GM21381 (cell line): ENCODE data around the gene PDCD7.

ENCODE experiments used
- ATAC-seq: cut with Tn5 transposase; IDR thresholded peaks from one replicate; pipeline ENCODE4 v1.9.1; 2021; ENCODE audit warnings: mild to moderate bottlenecking, moderate library complexity; ENCODE audit not compliant: unreplicated experiment

PDCD7 gene

DNA sequence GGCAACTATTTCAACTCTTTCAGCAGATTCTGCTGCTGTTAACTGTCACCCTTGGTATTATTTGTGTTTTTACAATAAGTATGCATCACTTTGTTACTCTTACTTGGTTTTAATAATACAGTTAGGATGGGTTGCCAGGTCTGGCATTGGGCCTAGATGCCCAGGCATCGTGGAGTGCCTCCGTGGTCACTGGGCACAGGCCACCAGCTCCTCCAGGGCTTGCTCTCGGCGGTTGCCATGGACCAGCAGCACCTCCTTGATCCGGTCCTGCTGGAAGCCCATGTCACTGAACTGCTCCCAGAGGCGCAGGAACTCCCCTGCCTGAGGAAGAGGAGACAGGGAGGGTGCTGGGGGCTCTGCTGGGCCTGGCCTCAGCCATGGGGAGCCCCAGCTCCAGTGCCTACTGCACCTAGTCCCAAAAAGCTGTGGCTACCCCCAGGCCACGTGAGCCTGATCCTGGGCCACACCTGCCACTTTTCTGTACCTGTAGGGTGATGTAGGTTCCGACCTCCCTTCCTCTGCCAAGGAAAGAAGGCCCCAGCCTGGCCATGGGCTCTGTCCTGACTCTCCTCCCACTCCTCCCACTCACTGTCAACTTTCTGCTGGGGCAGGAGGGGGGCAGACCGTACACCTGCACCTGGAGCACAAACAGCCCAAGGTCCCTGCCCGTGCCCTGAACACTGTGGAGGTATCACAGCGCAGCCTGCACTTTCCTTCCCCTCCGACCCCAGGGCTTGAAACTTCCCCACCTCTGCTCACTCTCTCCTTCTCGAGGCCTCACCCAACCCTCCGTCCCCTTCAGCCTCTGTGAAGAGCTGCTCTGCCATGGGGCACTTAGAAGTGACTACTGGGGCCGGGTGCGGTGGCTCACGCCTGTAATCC, 40.5 kb downstream of the PDCD7 start:
- ATAC-seq: no peak

DNA sequence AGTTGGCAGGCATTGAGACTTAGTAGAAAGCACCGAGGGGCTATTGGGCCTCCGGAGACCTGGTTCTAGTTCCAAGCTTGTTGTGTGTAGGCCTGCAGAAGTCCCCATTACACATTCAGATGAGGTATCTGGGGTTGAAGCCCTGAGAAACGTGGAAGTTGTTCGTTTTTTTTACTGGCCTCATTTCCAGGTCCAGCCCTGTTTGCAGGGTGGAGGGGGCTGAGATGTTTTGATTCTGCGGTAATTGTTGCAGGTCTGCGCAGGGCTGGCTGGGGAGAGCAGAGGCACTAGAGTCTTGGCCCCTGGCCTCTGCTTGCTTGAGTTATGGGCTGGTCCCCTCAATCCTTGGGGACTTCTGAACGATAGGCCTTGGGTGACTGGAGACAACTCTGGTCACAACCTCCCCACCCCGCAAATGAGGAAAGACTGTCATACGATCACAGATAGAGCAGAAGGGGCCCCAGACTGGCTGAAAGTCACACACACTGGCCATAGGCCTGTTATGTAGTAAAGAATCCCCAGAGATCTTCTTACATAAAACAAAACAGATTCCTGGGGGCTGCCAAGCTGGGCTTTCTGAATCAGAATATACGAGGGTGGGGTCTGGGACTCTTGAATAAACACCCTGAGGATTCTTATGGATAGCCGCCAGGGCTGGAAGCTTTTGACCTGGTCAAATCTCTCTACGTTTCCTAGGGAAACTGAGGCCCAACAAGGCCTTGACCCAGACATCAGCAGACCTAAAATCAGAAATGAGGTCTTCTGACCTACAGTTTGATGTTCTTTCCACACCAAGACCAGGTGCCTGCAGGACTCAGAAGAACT, 41.5 kb downstream of the PDCD7 start:
- no peak for ATAC-seq

DNA sequence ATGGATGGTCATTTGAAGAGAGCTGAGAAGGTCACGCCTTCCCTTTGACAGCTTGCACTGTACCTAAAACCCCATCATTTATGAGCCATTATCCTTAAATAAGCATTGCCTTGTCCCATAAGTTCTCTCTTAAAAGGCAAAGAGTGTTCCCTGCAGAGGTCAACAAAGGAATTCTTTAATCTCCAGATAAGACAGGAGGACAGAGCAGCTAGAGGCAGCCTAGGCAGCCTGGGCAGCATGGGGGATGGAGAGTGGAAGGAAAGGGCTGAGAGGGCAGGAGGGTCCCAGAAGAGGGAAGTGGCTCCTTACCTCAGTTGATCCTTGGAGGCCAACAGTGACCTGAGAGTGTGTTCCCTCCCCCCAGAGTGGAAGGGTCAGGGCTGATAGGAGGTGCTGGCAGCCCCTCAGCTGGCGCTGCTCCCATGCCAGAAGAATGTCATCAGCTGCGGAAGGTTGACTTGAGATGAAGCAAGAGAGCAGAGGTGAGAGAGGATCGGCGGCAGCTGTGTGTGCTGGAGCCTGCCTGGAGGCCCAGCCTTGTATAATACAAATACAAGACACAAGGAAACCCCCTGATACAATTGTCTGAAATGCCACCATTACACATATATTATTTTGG, 44.3 kb downstream of the PDCD7 start:
- ATAC-seq: no peak

GRCh38 chr15:65088643-65089021, 45.0 kb downstream of the PDCD7 start:
- no peak for ATAC-seq

- no peak for ATAC-seq
Measured at GRCh38 chr15:65087873-65088642, 45.5 kb downstream of the PDCD7 start.

- ATAC-seq: no peak
Measured at GRCh38 chr15:65087411-65087810, 46.2 kb downstream of the PDCD7 start.

DNA sequence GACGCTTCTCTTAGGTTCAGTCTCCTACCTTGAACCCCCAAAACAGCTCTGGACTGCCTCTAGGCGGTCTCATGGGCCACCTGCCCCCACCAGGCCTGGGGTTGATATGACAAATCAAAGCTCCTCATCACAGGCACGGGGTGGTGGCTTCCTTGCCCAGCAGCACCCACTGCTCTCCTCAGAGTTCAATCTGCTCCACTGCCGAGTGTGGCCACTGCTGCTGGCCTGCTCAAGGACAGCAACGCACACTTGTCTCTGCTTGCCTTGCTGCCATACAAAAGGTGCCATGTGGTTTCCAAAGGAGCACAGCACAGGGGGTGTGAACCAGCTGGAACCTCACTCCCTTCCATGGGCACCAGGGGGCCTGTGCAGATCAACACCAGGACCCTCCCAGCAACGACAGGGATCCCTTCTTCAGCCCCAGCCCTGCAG, 46.9 kb downstream of the PDCD7 start:
- no peak for ATAC-seq

DNA sequence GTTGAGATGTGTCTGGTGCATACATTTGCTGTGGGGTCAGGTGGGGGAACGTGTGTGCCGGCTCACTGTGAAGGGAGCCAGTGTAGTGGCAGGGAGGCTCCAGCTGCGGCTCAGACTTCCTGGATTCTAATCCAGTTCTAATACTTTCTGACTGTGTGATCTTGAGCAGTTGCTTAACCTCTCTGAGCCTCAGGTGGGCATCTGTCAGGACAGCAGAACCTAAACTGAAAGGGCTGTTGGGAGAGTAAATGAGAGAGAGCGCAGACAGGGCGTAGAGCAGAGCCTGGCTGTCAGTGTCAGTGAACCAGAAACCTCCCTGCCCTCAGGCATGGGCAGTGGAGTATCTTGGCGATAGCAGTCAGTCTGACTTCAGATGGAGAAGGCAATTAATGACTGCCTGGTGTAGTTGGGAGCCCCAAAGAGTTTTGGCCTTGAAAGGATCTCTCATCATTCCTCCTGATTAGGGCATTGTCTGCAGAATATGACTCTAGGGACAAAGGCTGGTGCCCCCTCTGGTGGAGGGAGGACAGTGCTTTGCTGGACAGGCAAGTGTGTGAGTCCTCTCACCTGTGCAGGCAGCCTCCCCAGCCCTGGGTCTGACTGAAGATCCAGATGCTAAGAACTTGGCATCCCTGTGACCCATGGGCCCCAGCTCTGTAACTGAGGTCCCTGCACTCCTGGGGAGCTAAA, 47.5 kb downstream of the PDCD7 start:
- no peak for ATAC-seq

DNA sequence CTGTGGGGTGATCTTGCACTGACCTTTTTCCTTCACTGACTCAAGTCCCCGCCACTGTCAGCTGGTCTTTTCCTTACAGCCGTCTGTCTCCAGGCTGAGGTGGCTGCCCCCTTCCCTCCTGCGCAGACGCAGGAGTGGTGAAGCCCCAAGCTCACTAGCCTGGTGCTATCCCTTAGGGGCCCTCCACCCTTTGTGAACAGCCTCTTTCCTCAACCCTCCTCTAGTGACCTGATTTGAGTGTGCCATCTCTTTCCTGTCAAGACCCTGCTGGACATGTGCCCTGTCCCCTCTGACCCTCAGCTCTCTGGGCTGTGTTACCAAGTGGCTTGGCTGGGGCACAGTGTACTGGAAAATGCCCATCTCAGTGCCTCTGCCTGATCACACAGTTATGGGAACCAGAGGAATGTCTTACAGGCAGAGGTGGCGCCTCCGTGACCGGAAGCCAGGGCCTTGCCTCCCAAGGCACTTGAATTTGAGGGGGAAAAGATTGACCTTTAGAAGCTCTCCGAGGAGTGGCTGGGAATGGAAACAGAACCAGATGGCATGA, 48.3 kb downstream of the PDCD7 start:
- ATAC-seq: no peak

- no peak for ATAC-seq
Measured at GRCh38 chr15:65084500-65085206, 49.0 kb downstream of the PDCD7 start.

GRCh38 chr15:65083262-65083701, 50.3 kb downstream of the PDCD7 start:
- no peak for ATAC-seq

- no peak for ATAC-seq
Measured at GRCh38 chr15:65082303-65082953, 51.2 kb downstream of the PDCD7 start.

DNA sequence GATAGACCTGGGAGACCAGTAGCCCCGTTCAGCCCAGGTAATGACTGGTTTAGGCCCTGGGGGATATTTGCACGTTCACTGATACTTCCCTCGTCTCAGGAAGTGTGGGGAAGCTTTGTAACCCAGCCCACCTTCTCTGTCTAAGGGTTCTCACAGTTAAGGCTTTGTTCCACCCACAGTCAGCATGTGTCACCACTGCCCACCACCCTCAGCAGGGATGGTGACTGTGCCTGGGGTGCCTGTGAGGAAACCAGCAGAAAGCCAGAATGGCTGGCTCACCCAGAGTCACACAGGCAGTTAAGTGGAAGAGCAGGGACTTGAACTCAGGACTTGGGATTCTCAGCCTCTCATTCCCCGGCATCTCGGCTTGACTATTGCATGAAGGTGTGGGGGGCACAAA, 51.9 kb downstream of the PDCD7 start:
- ATAC-seq: no peak

DNA sequence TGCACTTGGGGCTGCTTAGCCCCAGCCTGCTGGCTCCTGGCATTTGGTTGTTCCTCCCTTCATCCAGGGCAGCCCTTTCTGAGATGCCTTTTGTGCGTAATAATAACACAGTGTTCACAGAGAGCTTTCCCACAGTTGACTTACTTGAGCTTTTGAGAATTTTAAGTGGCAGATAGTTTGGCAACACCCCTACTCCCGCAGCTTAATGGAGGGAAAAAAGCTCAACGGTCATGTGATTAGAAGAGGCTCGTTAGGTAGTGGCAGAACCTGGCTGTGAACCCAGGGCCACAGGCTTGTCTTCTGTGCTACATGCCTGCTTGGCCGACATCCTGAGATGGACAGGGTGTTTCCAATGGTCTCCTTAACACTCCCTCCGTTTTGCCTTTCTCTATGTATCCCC, 52.3 kb downstream of the PDCD7 start:
- no peak for ATAC-seq

DNA sequence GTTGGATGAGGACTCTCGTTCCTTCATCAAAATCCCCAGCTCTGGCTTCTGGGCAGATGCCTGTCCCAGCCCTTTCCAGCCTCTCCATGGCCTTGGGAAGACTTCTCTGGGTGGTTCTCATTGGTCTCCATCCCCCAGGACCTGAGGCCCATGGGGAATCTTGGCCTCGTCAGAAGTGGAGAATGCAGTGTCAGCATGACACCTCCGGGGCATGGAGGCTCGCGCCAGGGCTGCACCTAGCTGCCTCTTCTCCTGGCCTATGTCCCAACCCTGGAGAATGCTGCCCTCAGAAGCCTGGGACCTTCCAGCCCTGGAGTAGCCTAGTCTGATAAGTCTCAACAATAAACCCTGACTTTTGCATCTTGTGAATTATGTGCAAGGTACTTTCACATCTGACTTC, 54.0 kb downstream of the PDCD7 start:
- ATAC-seq: no peak

DNA sequence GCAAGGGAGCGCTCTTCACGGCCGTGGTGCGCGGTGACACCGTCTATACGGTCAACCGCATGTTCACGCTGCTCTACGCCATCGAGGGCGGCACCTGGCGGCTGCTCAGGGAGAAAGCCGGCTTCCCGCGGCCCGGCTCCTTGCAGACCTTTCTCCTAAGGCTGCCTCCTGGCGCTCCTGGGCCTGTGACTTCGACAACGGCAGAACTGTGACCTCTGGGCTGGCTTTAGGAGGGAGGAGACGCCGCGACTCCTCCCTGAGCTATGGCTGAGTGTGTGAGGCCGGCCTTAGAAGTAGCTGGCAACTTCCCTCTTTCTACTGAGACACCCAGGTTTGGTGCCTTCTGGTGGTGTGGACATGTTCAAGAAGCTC, 55.6 kb downstream of the PDCD7 start:
- no peak for ATAC-seq

- no peak for ATAC-seq
Measured at GRCh38 chr15:65077291-65077980, 56.2 kb downstream of the PDCD7 start.
